ENCODE data around the gene NAIF1.

DNA sequence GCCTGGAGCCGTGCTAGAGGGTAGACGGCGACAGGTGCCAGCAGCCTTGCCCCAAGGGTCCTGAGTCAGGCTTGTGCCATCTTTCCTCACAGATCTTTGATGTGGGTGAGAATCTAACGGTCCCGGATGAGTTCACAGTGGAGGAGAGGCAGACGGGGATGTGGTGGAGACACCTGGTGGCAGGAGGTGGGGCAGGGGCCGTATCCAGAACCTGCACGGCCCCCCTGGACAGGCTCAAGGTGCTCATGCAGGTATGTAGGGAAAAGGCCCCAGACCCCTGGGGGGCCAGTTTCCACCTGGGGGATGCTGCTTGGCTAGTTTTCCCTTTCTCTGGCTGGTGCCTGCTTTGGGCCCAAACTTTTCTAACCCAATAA, 36.5 kb upstream of the NAIF1 start:
- TF ChIP-seq, protein P1, sequence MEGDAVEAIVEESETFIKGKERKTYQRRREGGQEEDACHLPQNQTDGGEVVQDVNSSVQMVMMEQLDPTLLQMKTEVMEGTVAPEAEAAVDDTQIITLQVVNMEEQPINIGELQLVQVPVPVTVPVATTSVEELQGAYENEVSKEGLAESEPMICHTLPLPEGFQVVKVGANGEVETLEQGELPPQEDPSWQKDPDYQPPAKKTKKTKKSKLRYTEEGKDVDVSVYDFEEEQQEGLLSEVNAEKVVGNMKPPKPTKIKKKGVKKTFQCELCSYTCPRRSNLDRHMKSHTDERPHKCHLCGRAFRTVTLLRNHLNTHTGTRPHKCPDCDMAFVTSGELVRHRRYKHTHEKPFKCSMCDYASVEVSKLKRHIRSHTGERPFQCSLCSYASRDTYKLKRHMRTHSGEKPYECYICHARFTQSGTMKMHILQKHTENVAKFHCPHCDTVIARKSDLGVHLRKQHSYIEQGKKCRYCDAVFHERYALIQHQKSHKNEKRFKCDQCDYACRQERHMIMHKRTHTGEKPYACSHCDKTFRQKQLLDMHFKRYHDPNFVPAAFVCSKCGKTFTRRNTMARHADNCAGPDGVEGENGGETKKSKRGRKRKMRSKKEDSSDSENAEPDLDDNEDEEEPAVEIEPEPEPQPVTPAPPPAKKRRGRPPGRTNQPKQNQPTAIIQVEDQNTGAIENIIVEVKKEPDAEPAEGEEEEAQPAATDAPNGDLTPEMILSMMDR (IDR thresholded peaks at IDR 0.05), result peak in 1 of 4 experiments; percentile 5
- TF ChIP-seq EP300 (IDR thresholded peaks at IDR 0.05), result no peak
- TF ChIP-seq POLR2A (IDR thresholded peaks at IDR 0.05), result no peak

Measured in sigmoid colon (tissue), 4 donors.